H1 (cell line): ENCODE measurements around the gene GLDC.
"Not testable (repeated sequence)": the region's sequence is repeated elsewhere in the genome, so short reads cannot be mapped to it uniquely, and the experiment has no call there.

ENCODE experiments used
- CBX5 ChIP-seq: fragments of 300-800, 300-1000 bp; sonication (generic); IDR thresholded peaks from 2 replicates; pipeline ENCODE4 v1.7.1; 2016; ENCODE audit warnings: antibody characterized with exemption, low read length, low read depth
- CHD2 ChIP-seq: IDR thresholded peaks from 2 replicates; pipeline ENCODE4 v1.6.1; 2012; ENCODE audit warnings: low read length, improper control_type of control experiment
- CREB1 ChIP-seq: IDR thresholded peaks from 2 replicates; pipeline ENCODE4 v1.6.1; 2012; ENCODE audit warnings: inconsistent platforms
- EP300 ChIP-seq, 2 experiments: IDR thresholded peaks; 1 replicate in 1 of 2; 2 replicates in 1 of 2; pipeline ENCODE4 v1.6.1; 2011 to 2012; ENCODE audit warnings: low read depth in 2 of 2, low read length in 2 of 2, mild to moderate bottlenecking in 2 of 2, borderline replicate concordance in 1 of 2, inconsistent platforms in 1 of 2, moderate library complexity in 1 of 2
- EZH2 ChIP-seq: fragments of 200-600 bp; sonication (generic); IDR thresholded peaks from 2 replicates; pipeline ENCODE4 v1.7.1; 2012; ENCODE audit warnings: low read depth, mild to moderate bottlenecking, moderate library complexity, low read length, inconsistent platforms; ENCODE audit not compliant: severe bottlenecking
- JUND ChIP-seq: IDR thresholded peaks from 2 replicates; pipeline ENCODE4 v1.6.1; 2011; ENCODE audit warnings: mild to moderate bottlenecking, improper control_type of control experiment, low read length
- NANOG ChIP-seq: IDR thresholded peaks from 2 replicates; pipeline ENCODE4 v1.6.1; 2011; ENCODE audit warnings: low read length, low read depth, mild to moderate bottlenecking, inconsistent platforms; ENCODE audit not compliant: insufficient read depth, poor library complexity, severe bottlenecking
- TBP ChIP-seq: IDR thresholded peaks from 2 replicates; pipeline ENCODE4 v1.6.1; 2011; ENCODE audit warnings: low read depth, low read length, improper control_type of control experiment
- TCF12 ChIP-seq: IDR thresholded peaks from 2 replicates; pipeline ENCODE4 v1.6.1; 2011; ENCODE audit warnings: low read depth, mild to moderate bottlenecking, low read length
- ZNF274 ChIP-seq: IDR thresholded peaks from 2 replicates; pipeline ENCODE4 v1.7.0; 2012; ENCODE audit warnings: low read length, borderline replicate concordance; ENCODE audit errors: extremely low read depth
- TF ChIP-seq, protein P1 (sequence below), 3 experiments: IDR thresholded peaks; 1 replicate in 2 of 3; 2 replicates in 1 of 3; pipeline versions ENCODE4 v1.5.1 to v1.6.1; 2011; ENCODE audit warnings: low read length in 3 of 3, mild to moderate bottlenecking in 3 of 3, inconsistent platforms in 2 of 3, low read depth in 1 of 3, moderate library complexity in 1 of 3; ENCODE audit not compliant: insufficient read depth in 1 of 3; ENCODE audit errors: control extremely low read depth in 1 of 3
- TF ChIP-seq, protein P2 (sequence below): IDR thresholded peaks from 2 replicates; pipeline ENCODE4 v1.6.1; 2011; ENCODE audit warnings: low read depth, mild to moderate bottlenecking, low read length; ENCODE audit not compliant: insufficient read depth

DNA sequence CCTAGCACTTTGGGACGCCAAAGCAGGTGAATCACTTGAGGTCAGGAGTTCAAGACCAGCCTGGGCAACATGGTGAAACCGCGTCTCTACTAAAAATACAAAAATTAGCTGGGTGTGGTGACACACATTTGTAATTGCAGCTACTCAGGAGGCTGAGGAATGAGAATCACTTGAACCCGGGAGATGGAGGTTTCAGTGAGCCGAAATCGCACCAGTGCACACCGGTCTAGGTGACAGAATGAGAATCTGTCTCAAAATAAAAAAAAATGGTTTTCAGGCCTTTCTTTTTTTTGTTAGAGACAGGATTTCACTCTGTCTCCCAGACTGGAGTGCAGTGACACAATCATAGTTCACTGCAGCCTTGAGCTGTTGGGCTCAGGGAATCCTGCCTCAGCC is 45.1 kb upstream of the GLDC start:
- not testable (repeated sequence) for TF ChIP-seq EZH2; NANOG; CREB1; CHD2; TBP; EP300 (IDR thresholded peaks at IDR 0.05; ENCODE audit: borderline replicate concordance in 1 of 2, low read depth in 2 of 2, low read length in 2 of 2); TCF12; CBX5; ZNF274; JUND
- TF ChIP-seq, protein P1, sequence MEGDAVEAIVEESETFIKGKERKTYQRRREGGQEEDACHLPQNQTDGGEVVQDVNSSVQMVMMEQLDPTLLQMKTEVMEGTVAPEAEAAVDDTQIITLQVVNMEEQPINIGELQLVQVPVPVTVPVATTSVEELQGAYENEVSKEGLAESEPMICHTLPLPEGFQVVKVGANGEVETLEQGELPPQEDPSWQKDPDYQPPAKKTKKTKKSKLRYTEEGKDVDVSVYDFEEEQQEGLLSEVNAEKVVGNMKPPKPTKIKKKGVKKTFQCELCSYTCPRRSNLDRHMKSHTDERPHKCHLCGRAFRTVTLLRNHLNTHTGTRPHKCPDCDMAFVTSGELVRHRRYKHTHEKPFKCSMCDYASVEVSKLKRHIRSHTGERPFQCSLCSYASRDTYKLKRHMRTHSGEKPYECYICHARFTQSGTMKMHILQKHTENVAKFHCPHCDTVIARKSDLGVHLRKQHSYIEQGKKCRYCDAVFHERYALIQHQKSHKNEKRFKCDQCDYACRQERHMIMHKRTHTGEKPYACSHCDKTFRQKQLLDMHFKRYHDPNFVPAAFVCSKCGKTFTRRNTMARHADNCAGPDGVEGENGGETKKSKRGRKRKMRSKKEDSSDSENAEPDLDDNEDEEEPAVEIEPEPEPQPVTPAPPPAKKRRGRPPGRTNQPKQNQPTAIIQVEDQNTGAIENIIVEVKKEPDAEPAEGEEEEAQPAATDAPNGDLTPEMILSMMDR (IDR thresholded peaks at IDR 0.05; ENCODE audit: control extremely low read depth in 1 of 3, insufficient read depth in 1 of 3, low read depth in 1 of 3, low read length in 3 of 3): not testable (repeated sequence)
- TF ChIP-seq, protein P2, sequence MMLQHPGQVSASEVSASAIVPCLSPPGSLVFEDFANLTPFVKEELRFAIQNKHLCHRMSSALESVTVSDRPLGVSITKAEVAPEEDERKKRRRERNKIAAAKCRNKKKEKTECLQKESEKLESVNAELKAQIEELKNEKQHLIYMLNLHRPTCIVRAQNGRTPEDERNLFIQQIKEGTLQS: not testable (repeated sequence)
